Astrocyte (in vitro differentiated cells and primary cell): Measurements from ENCODE around the gene STXBP5.

Experiments
- EZH2 ChIP-seq: IDR thresholded peaks from 2 replicates; pipeline ENCODE4 v1.6.1; 2012; ENCODE audit warnings: mild to moderate bottlenecking, low read length, inconsistent platforms; ENCODE audit not compliant: insufficient read depth
- TF ChIP-seq, protein P1 (sequence below): IDR thresholded peaks from 2 replicates; pipeline ENCODE4 v1.5.1; 2011; ENCODE audit warnings: low read depth, mild to moderate bottlenecking, inconsistent platforms, low read length, moderate library complexity; ENCODE audit not compliant: insufficient read depth

DNA sequence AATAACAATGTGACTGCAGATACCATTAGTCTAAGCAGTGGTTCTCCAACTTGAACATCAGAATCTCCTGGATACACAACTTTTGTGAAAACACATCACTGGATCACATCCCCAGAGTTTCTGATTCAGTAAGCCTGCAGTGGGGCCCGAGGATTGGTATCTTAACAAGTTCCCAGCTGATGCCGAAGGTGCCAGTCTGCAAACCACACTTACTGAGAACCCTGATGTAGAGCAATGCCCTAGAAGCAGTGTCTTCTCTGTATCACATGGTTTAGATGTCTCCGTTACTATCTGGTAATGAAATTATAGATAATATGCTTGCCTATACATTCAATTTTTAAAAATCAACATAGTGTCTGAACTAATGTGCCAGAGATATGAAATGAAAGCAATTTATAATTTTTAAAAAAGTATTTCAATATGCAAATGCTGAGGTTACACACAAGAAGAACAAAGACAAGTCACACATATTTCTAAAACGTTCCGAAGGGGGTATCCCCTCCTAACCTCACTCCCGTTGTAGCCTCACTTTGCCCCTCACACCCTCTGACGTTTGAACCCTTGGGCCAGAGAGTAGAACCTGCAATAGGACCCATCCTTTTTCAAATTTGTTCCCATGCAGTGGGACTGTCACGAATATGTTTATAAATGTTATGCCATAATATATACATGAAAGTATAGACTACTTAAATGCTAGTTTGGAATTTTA is 188.9 kb downstream of the STXBP5 start:
- TF ChIP-seq, protein P1, sequence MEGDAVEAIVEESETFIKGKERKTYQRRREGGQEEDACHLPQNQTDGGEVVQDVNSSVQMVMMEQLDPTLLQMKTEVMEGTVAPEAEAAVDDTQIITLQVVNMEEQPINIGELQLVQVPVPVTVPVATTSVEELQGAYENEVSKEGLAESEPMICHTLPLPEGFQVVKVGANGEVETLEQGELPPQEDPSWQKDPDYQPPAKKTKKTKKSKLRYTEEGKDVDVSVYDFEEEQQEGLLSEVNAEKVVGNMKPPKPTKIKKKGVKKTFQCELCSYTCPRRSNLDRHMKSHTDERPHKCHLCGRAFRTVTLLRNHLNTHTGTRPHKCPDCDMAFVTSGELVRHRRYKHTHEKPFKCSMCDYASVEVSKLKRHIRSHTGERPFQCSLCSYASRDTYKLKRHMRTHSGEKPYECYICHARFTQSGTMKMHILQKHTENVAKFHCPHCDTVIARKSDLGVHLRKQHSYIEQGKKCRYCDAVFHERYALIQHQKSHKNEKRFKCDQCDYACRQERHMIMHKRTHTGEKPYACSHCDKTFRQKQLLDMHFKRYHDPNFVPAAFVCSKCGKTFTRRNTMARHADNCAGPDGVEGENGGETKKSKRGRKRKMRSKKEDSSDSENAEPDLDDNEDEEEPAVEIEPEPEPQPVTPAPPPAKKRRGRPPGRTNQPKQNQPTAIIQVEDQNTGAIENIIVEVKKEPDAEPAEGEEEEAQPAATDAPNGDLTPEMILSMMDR, result no peak
- no peak for TF ChIP-seq EZH2
